Raji (cell line): ENCODE data around the gene NSMF.

Experiments
- POLR2A ChIP-seq: IDR thresholded peaks from 2 replicates; pipeline ENCODE4 v1.6.1; 2011; ENCODE audit warnings: low read depth, low read length, control low read depth; ENCODE audit not compliant: insufficient read depth

NSMF gene

DNA sequence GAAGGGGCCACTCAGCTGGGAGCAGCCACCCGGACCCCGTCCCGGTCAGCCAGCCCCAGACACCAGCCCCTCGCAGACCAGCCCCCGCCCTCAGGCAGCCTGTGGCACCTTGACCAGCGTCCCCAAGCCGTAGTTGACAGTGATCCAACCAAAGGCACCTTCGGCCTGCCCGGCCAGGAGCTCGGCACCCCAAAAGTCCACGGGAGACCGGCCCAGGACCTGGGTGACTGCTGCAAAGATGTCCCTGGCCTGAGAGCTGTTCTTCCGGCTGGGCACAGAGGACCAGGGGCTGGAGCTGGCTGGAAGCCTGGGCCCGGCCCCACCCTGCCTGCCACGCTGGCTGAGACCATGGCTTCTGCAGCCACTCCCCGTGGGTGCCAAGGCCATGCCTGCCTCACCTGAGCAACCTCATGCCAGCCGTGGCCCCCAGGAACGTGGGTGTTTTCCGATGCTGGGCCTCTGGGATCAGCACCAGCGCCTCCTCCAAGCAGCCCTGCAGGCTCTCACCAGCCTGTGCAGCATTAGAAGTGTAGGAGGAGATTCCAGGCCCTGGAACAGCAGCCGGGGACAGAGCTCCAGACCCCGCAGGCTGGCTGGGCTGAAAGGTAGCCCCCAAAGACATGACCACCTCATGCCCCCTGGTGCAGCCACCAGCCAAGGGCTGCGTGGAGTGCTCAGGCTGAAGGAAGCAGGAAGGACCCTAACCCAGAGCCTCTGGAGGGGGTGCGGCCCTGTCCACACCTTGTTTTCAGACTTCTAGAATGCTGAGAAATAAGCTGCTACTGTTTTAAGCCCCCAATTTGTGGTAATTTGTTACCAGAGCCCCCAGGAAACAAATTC, 22.2 kb downstream of the NSMF start:
- TF ChIP-seq POLR2A: no peak

DNA sequence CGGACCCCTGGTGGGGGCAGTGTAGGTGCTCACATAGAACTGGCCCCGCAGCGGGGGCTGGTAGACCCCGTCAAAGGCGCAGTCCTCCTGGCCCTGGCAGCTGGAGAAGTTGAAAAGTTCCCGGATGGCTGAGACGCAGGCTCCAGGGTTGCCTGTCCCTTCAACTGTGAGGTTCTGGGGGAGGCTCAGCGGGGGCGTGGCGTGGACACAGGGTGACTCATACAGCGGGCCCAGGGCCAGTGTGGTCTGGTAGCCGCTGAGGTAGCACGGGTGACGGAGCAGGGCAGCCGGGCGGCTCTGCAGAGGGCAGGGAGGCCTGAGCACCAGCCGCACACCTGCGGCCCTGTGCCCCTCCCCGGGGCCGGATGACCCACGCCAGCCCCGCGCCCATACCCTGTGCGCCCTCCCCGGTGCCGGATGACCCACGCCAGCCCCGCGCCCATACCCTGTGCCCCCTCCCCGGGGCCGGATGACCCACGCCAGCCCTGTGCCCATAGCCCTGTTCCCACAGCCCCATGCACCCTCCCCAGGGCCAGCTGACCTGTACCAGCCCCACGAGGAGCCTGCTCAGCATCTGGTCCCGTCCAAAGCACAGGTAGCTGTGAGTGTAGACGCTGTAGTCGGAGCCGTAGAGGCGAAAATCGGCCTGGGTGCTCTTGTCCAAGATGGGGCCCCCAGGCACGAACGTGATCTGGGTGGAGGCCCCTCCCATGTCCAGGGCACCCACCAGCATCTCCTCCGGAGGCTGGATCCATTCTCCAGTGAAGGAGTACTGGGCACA, 23.0 kb downstream of the NSMF start:
- TF ChIP-seq POLR2A: no peak

DNA sequence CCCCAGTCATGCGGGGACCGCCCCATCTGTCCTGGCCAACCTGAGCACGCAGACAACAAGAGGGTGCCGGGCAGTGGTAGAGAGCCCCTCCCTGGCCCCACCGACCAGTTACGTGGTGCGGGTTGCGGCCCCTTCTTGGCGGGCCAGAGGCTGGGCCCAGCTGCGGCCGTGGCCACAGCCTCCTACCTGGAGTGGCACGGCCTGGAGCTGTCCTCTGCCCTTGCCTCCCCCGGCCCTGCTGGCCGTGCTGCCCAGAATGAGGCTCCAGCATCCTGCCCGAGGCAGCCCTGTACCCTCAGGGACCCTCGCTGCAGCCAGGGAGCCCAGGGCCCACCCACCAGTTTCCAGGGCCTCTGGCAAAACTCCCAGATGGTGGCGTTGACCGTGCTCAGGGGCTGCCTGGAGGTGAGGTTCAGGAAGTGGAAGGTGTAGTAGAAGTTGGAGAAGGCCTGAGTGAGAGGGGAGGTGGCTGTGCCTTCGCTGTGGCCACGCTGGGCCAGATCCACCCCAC, 23.7 kb downstream of the NSMF start:
- no peak for TF ChIP-seq POLR2A

DNA sequence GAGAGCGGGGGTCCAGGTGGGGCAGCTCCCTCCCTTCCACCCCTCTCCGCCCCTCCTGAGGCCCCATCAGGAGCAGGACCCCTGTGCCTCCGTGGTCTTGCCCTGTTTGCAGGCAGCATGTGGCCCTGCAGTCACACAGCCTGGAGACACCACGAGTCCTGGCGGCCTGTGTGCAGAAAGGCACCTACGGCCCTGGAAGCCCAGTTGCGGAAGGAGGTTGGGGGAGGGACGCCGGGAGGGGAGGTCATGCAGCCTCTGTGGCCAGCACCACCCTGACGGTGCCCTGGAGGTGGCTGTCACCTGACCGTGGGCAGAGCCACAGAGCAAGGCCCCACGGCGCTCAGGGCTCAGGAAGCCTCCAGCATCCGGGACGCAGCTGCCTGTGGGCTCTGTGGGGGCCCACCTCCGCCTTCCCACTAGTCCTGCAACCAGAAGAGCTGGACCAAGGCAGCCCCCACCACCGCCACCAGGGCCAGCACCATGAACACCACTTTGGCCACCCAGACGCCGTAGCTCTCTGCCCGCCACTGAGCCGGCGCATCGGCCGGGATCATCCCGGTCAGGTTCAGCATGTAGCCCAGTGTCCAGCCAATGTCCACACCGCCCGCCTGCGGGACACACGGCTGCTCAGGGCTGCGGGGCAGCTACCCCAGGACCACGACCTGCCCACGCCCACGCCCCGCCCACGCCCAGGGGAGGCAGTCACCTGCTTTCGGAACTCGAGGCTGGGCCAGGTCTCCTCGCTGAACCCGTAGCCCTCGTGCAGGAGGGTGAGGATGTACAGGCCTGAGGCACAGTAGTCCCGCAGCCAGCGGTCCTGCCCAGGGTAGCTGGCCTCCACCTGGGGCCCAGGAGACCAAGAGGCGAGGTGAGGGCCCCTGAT, 24.4 kb downstream of the NSMF start:
- no peak for TF ChIP-seq POLR2A

DNA sequence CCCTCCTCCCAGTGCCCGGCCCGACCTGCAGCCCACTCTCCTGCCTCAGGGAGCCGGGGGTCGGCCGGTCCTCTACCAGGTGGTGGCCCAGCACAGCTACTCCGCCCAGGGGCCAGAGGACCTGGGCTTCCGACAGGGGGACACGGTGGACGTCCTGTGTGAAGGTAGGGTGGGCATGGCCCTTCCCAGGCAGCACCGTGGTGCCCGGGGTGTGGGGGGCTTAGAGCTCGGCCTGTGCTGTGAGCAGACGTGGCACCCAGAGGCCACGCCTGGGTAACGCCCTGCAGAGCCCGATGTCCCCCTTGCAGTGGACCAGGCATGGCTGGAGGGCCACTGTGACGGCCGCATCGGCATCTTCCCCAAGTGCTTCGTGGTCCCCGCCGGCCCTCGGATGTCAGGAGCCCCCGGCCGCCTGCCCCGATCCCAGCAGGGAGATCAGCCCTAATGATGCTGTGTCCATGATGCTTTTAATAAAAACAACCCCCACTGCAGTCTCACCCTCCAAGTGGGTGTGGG, 25.2 kb downstream of the NSMF start:
- no peak for TF ChIP-seq POLR2A

DNA sequence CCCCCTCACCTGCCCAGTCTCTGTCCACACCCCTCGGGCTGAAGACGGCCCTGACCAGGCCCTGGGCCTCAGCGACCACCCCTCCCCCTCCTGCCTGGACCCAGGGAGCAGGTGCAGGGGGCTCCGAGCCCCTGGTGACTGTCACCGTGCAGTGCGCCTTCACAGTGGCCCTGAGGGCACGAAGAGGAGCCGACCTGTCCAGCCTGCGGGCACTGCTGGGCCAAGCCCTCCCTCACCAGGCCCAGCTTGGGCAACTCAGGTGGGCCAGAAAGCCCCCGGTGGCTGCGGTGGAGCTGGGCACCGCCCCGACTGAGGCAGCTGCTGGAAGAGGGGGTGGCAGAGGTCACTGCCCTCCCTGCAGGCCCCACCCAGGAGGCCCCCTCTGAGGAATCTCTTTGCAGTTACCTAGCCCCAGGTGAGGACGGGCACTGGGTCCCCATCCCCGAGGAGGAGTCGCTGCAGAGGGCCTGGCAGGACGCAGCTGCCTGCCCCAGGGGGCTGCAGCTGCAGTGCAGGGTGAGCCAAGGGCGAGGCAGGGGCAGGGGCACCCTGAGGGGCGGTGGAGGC, 25.7 kb downstream of the NSMF start:
- no peak for TF ChIP-seq POLR2A

DNA sequence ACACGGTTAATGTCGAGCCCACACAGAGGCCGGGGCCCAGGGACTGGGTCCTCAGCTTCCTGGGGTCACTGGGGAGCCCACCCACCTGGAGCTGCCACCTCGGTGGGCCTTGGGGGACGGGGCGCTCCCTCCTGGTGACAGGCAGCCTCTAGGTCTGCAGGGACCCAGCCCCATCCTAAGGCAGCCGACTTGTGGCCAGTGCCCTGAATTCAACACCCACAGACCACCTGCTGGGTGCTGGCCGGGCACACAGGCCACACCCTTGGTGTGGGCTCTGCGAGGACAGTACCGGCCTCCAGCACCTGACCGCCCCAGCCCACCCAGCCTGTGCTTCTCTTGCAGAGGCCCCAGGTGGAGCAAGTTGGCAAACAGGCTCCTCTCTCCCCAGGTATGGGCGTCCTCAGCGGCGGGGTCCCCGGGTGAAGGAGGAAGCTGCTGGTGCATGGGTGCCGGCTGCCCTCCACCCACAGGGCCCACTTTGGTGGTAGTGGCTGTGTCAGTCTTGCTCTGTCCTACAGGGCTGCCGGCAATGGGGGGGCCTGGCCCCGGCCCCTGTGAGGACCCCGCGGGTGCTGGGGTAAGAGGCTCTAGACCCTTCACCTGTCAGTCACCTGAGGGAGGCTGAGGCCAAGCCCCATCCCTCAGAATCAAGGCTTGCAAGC, 26.3 kb downstream of the NSMF start:
- TF ChIP-seq POLR2A: no peak

DNA sequence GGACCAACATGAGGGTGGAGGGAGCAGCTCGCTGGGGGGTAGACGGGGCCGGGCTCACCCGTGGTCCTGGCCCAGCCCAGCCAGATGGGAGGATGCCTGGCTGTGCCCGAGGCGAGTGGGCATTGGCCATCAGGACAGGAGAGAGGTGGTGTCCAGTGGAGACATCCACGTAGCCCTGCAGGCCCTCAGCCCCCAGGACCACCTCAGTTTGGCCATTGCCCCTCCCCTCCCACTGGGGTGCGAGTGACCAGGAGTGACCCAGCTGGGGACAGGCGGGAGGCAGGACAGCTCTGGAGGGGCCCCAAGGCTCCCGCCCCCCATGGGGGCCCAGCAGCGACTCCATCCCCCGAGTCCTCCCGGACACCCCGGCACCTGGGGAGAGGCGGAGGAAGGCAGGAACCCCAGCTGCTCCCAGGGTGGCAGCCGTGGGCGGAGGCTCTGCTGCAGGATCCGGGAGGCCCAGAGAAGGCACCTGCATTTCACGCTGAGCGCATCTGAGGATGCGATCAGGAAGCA, 27.7 kb downstream of the NSMF start:
- TF ChIP-seq POLR2A: no peak

DNA sequence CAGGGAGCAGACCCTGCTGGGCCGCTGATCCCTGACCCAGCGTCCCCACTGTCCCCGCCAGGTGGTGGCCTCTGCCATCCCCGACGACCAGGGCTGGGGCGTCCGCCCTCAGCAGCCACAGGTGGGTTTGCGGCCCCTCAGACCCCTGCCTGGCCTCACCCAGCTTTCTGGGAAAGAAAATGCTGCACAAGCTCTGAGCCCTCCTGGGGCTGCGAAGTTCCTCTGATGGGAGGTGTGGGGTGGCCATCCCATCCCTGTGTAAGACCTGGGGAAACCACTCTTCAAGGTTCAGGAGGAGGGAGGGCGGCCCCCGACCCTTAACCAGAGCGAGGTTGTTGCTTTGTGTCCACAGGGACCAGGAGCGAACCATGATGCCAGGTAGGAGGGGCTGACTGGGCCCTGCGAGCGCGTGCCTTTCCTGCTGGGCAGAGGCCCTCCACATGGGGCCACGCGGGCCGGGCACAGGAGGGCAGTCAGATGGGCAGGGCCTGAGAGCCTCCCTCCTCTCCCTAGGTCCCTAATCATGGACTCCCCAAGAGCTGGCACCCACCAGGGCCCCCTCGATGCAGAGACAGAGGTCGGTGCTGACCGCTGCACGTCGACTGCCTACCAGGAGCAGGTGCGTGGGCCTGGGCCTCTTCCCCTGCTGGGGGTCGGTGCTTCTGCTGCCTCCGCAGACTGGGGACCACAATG, 28.3 kb downstream of the NSMF start:
- no peak for TF ChIP-seq POLR2A

DNA sequence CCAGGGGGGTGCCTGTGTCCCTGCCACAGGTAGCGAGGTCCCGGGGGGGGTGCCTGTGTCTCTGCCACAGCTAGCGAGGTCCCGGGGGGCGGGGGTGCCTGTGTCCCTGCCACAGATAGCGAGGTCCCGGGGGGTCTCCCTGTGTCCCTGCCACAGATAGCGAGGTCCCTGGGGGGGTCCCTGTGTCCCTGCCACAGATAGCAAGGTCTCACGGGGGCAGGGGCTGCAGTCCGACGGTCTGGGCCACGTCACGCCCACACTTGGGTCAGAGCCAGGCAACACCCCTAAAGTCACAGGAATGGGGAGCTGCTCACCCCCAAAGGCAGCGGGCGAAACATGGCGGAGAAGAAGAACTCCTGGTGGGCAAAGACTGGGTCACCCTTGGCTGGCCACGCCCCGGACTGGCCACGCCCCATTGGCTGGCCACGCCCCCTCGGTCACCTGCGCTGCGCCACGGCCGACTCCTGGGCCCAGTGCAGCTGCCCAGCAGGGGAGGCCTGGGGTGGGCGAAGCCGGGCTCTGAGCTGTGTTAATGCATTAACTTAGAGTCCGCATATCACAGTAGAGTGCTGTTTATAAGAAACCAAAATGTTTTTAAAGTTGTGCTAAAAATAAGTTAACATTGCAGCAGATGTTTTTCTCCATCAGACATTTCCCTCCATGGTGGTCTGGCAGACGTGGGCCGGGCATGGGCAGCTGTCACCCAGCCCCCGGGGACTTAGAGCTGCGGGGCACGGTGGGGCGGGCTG, 29.0 kb downstream of the NSMF start:
- TF ChIP-seq POLR2A: no peak

DNA sequence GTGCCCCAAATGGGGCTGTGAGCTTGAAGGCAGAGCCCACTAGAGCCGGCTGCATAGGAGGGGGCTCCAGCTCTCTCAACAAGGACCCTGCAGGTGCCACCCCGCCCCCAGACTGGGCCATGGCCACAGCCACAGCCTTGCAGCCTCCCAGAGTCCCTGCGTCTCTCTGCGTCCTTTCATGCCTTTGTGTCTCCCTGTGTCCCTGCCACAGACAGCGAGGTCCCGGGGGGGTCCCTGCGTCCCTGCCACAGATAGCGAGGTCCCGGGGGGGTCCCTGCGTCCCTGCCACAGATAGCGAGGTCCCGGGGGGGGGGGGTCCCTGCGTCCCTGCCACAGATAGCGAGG, 29.6 kb downstream of the NSMF start:
- TF ChIP-seq POLR2A: no peak

DNA sequence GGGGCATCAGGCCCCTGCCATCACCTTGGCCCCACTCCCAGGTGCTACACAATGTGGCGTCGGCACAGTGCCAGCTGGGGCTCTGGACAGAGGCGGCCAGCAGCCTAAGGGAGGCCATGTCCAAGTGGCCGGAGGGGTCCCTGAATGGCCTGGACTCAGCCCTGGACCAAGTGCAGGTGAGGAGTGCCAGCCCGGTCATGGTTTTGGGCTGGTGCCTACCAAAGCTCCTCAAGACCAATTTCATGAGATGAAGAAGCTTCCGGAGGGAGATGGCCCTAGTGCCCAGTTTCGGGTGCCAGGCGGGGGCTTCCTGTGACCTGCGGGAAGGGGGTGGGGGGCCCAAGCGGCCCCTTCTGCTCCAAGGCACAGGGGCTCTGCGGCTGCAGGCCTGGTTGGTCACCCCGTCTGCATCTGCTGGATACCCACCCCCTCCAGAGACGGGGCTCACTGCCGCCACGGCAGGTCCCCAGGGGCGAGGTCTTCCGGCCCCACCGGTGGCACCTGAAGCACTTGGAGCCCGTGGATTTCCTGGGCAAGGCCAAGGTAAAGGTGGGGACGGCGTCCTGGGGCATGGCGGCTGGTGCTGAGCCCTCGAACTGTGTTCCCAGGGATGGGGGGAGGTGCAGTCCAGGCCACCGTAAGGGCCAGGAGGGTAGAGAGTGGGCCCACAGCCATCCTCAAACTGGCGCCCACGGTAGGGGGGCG, 30.1 kb downstream of the NSMF start:
- TF ChIP-seq POLR2A: no peak
